Calu3 (cell line): Measurements from ENCODE around the gene STX7. TPM values are rescaled to one million over a fixed set of nuclear protein-coding genes. Genes with fewer than 3 reads are reported as not detected.

Experiments used
- BruUV-seq: library from RNA; stranded (reverse); fragments of 400-500 nt; replicated peaks from 2 replicates; lab custom pipeline; 2021; lab: Mats Ljungman, UMichigan
- CTCF ChIA-PET: fragments of 300-600 bp; sonication (Branson Sonifier 250); formaldehyde crosslinking; loops from one replicate; lab custom pipeline; 2022; ENCODE audit warnings: antibody characterized with exemption; lab: Charles Lee
- DNase-seq: peaks from one replicate; pipeline ENCODE4 v3.0.0; 2022
- H3K27ac Mint-ChIP-seq: one replicate; pipeline ENCODE4 v1.8.0; 2022; ENCODE audit warnings: mixed read lengths; ENCODE audit not compliant: unreplicated experiment
- H3K27me3 Mint-ChIP-seq: one replicate; pipeline ENCODE4 v1.8.0; 2022; ENCODE audit warnings: mixed read lengths; ENCODE audit not compliant: unreplicated experiment
- H3K36me3 Mint-ChIP-seq: one replicate; pipeline ENCODE4 v1.8.0; 2022; ENCODE audit warnings: mild to moderate bottlenecking, moderate library complexity, mixed read lengths; ENCODE audit not compliant: insufficient read depth, unreplicated experiment
- H3K4me1 Mint-ChIP-seq: one replicate; pipeline ENCODE4 v1.8.0; 2022; ENCODE audit warnings: mild to moderate bottlenecking, low read depth, mixed read lengths; ENCODE audit not compliant: unreplicated experiment
- H3K4me3 Mint-ChIP-seq: one replicate; pipeline ENCODE4 v1.8.0; 2022; ENCODE audit warnings: mild to moderate bottlenecking, low read depth, moderate library complexity, mixed read lengths; ENCODE audit not compliant: unreplicated experiment
- H3K9me3 Mint-ChIP-seq: one replicate; pipeline ENCODE4 v1.8.0; 2022; ENCODE audit warnings: low read depth, mixed read lengths; ENCODE audit not compliant: unreplicated experiment
- CTCF ChIP-seq: fragments of 200-600 bp; IDR thresholded peaks from one replicate; pipeline ENCODE4 v1.8.0; 2022; ENCODE audit warnings: antibody characterized with exemption; ENCODE audit not compliant: unreplicated experiment
- intact Hi-C: fragments of 100-400 bp; cut with micrococcal nuclease; formaldehyde crosslinking; loops from one replicate; pipeline ENCODE4 v1.10.0; 2022; ENCODE audit not compliant: unreplicated experiment
- total RNA-seq: library from RNA; stranded (reverse); gene quantifications from 2 replicates; pipeline ENCODE4 v1.2.3, GENCODE V29; 2022

The STX7 gene
- total RNA-seq, 1 experiment from 2014 or later, result 66.8 TPM

- Mint-ChIP-seq H3K36me3 (no peaks in the 10 kb centered on the region), H3K27ac (peak overlapping the region; percentile 50), H3K27me3 (no peaks in the 10 kb centered on the region), H3K4me3 (peak overlapping the region; percentile 37), H3K9me3 (no peaks in the 10 kb centered on the region), H3K4me1 (no peaks in the 10 kb centered on the region)
- TF ChIP-seq CTCF, result peak; percentile 64
- intact Hi-C loops, result loop anchor here (1.0 to 5.0 kb wide), 4 partner anchors 82 to 238 kb away; no protein-coding TSS in a partner anchor
- peak; percentile 76 for DNase-seq
- CTCF ChIA-PET, result interaction anchor here (0.6 to 1.2 kb wide), 8 partner anchors 68 to 238 kb away, joined by 3 to 24 read pairs (median 4); no protein-coding TSS in a partner anchor
- no TSS peak for BruUV-seq
Observed at GRCh38 chr6:132530293-132530974, 17.5 kb upstream of the STX7 start.

GRCh38 chr6:132527791-132528190, 14.9 kb upstream of the STX7 start:
- H3K27ac Mint-ChIP-seq, result peak overlapping the region; percentile 23
- no peaks in the 10 kb centered on the region for H3K27me3 Mint-ChIP-seq
- DNase-seq, result no peak
- intact Hi-C loops, result no loop called here
- no TSS peak for BruUV-seq
- H3K36me3 Mint-ChIP-seq, result no peaks in the 10 kb centered on the region
- CTCF ChIA-PET, result no interaction called here
- H3K4me1 Mint-ChIP-seq, result no peaks in the 10 kb centered on the region
- TF ChIP-seq CTCF, result no peak
- H3K4me3 Mint-ChIP-seq, result no peak overlapping the region
- H3K9me3 Mint-ChIP-seq, result peaks cover 3% of the 10 kb centered on the region

DNA sequence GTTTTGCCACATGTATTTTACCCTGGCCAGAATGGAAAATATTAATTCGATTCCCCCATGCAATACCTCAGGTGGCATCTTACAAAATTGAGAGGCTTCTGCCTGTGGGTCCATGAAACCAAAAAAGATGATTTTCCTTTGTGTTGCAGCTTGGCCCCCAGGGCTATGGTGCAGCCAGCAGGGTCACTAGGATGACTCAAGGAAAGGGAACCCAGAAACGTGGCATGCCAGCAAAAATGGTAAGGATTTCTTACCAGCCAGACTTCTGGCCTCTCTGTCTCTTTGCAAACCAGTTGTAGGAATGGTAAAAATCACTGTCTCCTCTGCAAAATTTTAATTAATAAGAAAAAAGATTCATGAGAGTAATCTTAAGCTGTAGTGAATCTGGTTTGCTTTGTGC, 13.5 kb upstream of the STX7 start:
- Mint-ChIP-seq H3K9me3 (peaks cover 3% of the 10 kb centered on the region), H3K4me3 (no peak overlapping the region), H3K4me1 (no peaks in the 10 kb centered on the region), H3K27me3 (no peaks in the 10 kb centered on the region), H3K36me3 (no peaks in the 10 kb centered on the region), H3K27ac (no peak overlapping the region)
- BruUV-seq, result no TSS peak
- no peak for DNase-seq
- CTCF ChIA-PET, result no interaction called here
- no peak for TF ChIP-seq CTCF
- intact Hi-C loops, result no loop called here

DNA sequence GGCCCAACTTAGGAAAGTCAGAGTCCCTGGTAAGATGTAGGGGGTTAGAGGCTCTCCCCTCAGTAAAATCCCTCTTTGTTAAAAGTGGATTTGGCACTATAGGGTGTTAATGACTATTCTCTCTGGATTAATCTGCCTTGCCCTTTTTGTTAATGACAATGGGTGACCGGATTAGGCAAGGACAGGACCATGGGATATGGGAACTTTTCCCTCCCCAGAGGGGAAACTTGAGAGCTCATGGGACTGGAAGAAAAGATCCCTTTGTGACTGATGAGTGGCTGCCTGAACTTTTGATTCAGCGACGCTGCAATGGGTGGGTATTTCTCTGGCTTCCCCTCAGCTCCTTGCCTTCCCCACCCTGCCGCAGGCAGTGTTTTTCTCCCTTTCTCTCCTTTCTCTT, 12.9 kb upstream of the STX7 start:
- no peaks in the 10 kb centered on the region for H3K4me1 Mint-ChIP-seq
- intact Hi-C loops, result no loop called here
- CTCF ChIA-PET, result no interaction called here
- peaks cover 3% of the 10 kb centered on the region for H3K9me3 Mint-ChIP-seq
- TF ChIP-seq CTCF, result no peak
- DNase-seq, result no peak
- BruUV-seq, result no TSS peak
- H3K4me3 Mint-ChIP-seq, result no peak overlapping the region
- no peaks in the 10 kb centered on the region for H3K36me3 Mint-ChIP-seq
- H3K27ac Mint-ChIP-seq, result no peak overlapping the region
- H3K27me3 Mint-ChIP-seq, result no peaks in the 10 kb centered on the region
